Fibroblast of lung (primary cell): ENCODE data around the gene ATOH1. TPM values are rescaled to one million over a fixed set of nuclear protein-coding genes. Genes with fewer than 3 reads are reported as not detected.

Experiments
- DNase-seq, 2 donors: peaks; one replicate each; pipeline versions ENCODE4 v3.0.0 to v3.0.0-alpha.2; 2010; ENCODE audit warnings: low read depth in 2 of 2
- H2AFZ ChIP-seq: 2 replicates; pipeline ENCODE4 v1.5.1; 2012; ENCODE audit warnings: low read length, control low read depth, inconsistent platforms
- H3K27ac ChIP-seq: 2 replicates; pipeline ENCODE4 v1.5.1; 2011; ENCODE audit warnings: low read length, control low read depth; ENCODE audit not compliant: insufficient read depth
- H3K27me3 ChIP-seq: 2 replicates; pipeline ENCODE4 v1.5.1; 2011; ENCODE audit warnings: mild to moderate bottlenecking, low read length; ENCODE audit not compliant: control insufficient read depth, insufficient read depth
- H3K36me3 ChIP-seq: 2 replicates; pipeline ENCODE4 v1.5.1; 2011; ENCODE audit warnings: low read length; ENCODE audit not compliant: control insufficient read depth, insufficient read depth
- H3K4me1 ChIP-seq: 2 replicates; pipeline ENCODE4 v1.5.1; 2011; ENCODE audit warnings: low read length; ENCODE audit not compliant: control insufficient read depth, insufficient read depth; ENCODE audit errors: extremely low read depth
- H3K4me2 ChIP-seq: 2 replicates; pipeline ENCODE4 v1.5.1; 2011; ENCODE audit warnings: low read length, control low read depth; ENCODE audit not compliant: insufficient read depth; ENCODE audit errors: extremely low read depth
- H3K4me3 ChIP-seq, 4 experiments: fragments of 200-600 bp in 1 of 4; sonication (generic) in 1 of 4; replicated peaks in 1 of 4; 2 replicates each; pipeline ENCODE4 v1.5.1; 2011 to 2016; ENCODE audit warnings: low read length in 4 of 4, low read depth in 3 of 4, mild to moderate bottlenecking in 3 of 4, control low read depth in 2 of 4, inconsistent platforms in 1 of 4, mixed read lengths in 1 of 4; ENCODE audit not compliant: insufficient read depth in 1 of 4; ENCODE audit errors: control extremely low read depth in 1 of 4
- H3K79me2 ChIP-seq: 2 replicates; pipeline ENCODE4 v1.5.1; 2012; ENCODE audit warnings: mild to moderate bottlenecking, low read length, inconsistent platforms; ENCODE audit not compliant: control insufficient read depth, insufficient read depth
- H3K9ac ChIP-seq: 2 replicates; pipeline ENCODE4 v1.5.1; 2011; ENCODE audit warnings: mild to moderate bottlenecking, low read length, control low read depth; ENCODE audit not compliant: insufficient read depth
- H3K9me3 ChIP-seq: 2 replicates; pipeline ENCODE4 v1.5.1; 2012; ENCODE audit warnings: low read depth, low read length; ENCODE audit not compliant: control insufficient read depth, insufficient read depth
- H4K20me1 ChIP-seq: 2 replicates; pipeline ENCODE4 v1.5.1; 2011; ENCODE audit warnings: low read length; ENCODE audit not compliant: control insufficient read depth, insufficient read depth; ENCODE audit errors: extremely low read depth
- CTCF ChIP-seq, 2 donors: IDR thresholded peaks in 1 of 2; conservative IDR thresholded peaks in 1 of 2; 1 replicate in 1 of 2; 2 replicates in 1 of 2; pipeline ENCODE4 v1.5.1; 2011 to 2012; ENCODE audit warnings: low read length in 2 of 2, control low read depth in 1 of 2, inconsistent platforms in 1 of 2, low read depth in 1 of 2, mild to moderate bottlenecking in 1 of 2
- EZH2 ChIP-seq: IDR thresholded peaks from 2 replicates; pipeline ENCODE4 v1.5.1; 2012; ENCODE audit warnings: low read length, control low read depth, mild to moderate bottlenecking; ENCODE audit errors: missing control alignments
- polyA plus RNA-seq, 2 donors: library from polyadenylated mRNA; depleted of rRNA in 1 of 2; stranded (reverse) in 1 of 2; unstranded in 1 of 2; fragments of >200 nt; gene quantifications; 2 replicates each; pipeline ENCODE4 v1.2.1, GENCODE V29; 2011 to 2012; ENCODE audit warnings: missing spikeins in 1 of 2
- total RNA-seq: library from RNA; depleted of rRNA; stranded (reverse); fragments of >200 nt; gene quantifications from 2 replicates; pipeline ENCODE4 v1.2.1, GENCODE V29; 2014

Gene ATOH1
- total and polyA plus RNA-seq, 2 donors (not counting 1 experiment from before 2014, with no cell fraction given) = not detected

DNA sequence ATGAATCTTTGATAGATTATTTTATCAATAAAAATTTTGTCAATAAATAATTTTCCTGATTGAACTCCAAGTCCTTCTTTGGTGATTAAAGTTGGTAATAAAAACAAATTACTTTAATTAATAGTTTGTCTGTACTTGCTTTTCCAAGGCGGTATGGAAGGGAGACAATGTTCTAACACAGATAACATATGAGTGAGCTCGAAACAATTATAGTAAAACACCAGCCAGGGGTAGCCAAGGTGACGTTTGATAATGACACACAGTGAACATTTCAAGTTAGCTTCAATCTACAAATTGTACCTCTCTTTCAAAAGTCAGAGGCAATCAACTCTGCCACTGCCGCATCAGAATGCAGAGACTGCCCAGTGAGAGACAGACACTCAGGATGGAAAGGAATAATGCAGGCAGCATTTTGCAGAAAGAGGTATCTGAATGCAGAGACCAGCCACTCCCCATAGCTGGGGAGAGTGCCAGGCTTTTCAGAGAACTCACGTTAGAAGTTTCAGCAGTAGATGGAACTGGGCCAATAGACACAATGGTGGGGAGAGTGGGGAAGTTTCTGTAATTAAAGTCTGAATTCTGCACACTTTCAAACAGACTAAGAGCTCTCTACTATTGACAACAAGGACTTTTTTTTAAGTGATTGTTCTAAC lies 18.1 kb upstream of the ATOH1 start:
- no peaks in the 10 kb centered on the region for H3K9me3 ChIP-seq
- no peak overlapping the region for H3K4me3 ChIP-seq
- H3K27me3 ChIP-seq = no peaks in the 10 kb centered on the region
- H3K9ac ChIP-seq = no peak overlapping the region
- H4K20me1 ChIP-seq = no peaks in the 10 kb centered on the region
- H2AFZ ChIP-seq = no peak overlapping the region
- no peak overlapping the region for H3K4me2 ChIP-seq
- no peak overlapping the region for H3K27ac ChIP-seq
- peak in 1 of 2 donors; percentile 1 for DNase-seq
- H3K79me2 ChIP-seq = no peaks in the 10 kb centered on the region
- TF ChIP-seq EZH2 (no peak), CTCF (conservative IDR thresholded peaks at IDR 0.05 in 1 of 2, IDR thresholded peaks at IDR 0.05 in 1 of 2; ENCODE audit: low read depth in 1 of 2, low read length in 2 of 2) (no peak)
- H3K4me1 ChIP-seq = no peaks in the 10 kb centered on the region
- H3K36me3 ChIP-seq = no peaks in the 10 kb centered on the region

DNA sequence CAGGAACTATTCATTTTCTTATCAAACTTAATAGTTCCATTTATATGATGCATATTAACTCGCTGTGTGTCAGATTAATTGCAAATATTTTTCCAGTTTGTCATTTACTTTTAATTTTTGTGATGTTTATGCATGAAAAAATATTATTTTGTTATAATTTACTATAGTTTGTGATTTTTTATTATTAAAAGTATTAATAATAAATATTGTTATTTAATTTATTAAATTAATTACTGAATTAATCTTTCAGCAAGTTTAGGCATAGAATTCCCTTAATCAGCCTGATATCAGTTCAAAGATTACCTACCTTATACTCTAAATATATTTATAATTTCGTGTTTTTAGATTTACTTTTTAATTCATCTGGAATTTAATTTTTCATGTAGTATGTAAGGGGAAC lies 15.5 kb upstream of the ATOH1 start:
- no peaks in the 10 kb centered on the region for H3K27me3 ChIP-seq
- no peaks in the 10 kb centered on the region for H3K9me3 ChIP-seq
- DNase-seq = no peak
- no peak overlapping the region for H3K4me3 ChIP-seq
- no peak overlapping the region for H3K4me2 ChIP-seq
- H3K79me2 ChIP-seq = no peaks in the 10 kb centered on the region
- no peak overlapping the region for H3K9ac ChIP-seq
- H4K20me1 ChIP-seq = no peaks in the 10 kb centered on the region
- no peak overlapping the region for H2AFZ ChIP-seq
- H3K27ac ChIP-seq = no peak overlapping the region
- no peak for TF ChIP-seq EZH2
- TF ChIP-seq CTCF (conservative IDR thresholded peaks at IDR 0.05 in 1 of 2, IDR thresholded peaks at IDR 0.05 in 1 of 2; ENCODE audit: low read depth in 1 of 2, low read length in 2 of 2) = no peak
- no peaks in the 10 kb centered on the region for H3K36me3 ChIP-seq
- H3K4me1 ChIP-seq = no peaks in the 10 kb centered on the region

- Histone ChIP-seq H3K36me3 (no peaks in the 10 kb centered on the region), H3K4me2 (no peak overlapping the region), H2AFZ (no peak overlapping the region), H3K79me2 (no peaks in the 10 kb centered on the region), H3K9ac (no peak overlapping the region), H4K20me1 (no peaks in the 10 kb centered on the region), H3K4me3 (no peak overlapping the region), H3K4me1 (no peaks in the 10 kb centered on the region), H3K9me3 (no peaks in the 10 kb centered on the region), H3K27me3 (no peaks in the 10 kb centered on the region), H3K27ac (no peak overlapping the region)
- TF ChIP-seq EZH2 = no peak
- TF ChIP-seq CTCF (conservative IDR thresholded peaks at IDR 0.05 in 1 of 2, IDR thresholded peaks at IDR 0.05 in 1 of 2; ENCODE audit: low read depth in 1 of 2, low read length in 2 of 2) = no peak
- no peak for DNase-seq
These were observed 14.4 kb upstream of the ATOH1 start for GRCh38 chr4:93814141-93814540.
